DND-41 (cell line): Measurements from ENCODE around the gene SHROOM3.

Source experiments
- ATAC-seq: fragments of 200-7000 bp; cut with Tn5 transposase; 3 replicates; pipeline ENCODE4 v1.9.1; 2021; ENCODE audit warnings: low read depth; ENCODE audit not compliant: insufficient read depth
- DNase-seq: peaks from one replicate; pipeline ENCODE4 v3.0.0-alpha.2; 2020
- H2AFZ ChIP-seq: 2 replicates; pipeline ENCODE4 v1.6.0; 2012; ENCODE audit warnings: low read depth, low read length
- H3K27ac ChIP-seq: 2 replicates; pipeline ENCODE4 v1.5.1; 2012; ENCODE audit warnings: low read length, inconsistent platforms
- H3K27me3 ChIP-seq: fragments of 200-600 bp; sonication (generic); 2 replicates; pipeline ENCODE4 v1.6.0; 2012; ENCODE audit warnings: low read length, mild to moderate bottlenecking, inconsistent platforms; ENCODE audit not compliant: insufficient read depth, poor library complexity
- H3K36me3 ChIP-seq: 2 replicates; pipeline ENCODE4 v1.5.1; 2012; ENCODE audit warnings: low read length, inconsistent platforms; ENCODE audit not compliant: insufficient read depth
- H3K4me1 ChIP-seq: 2 replicates; pipeline ENCODE4 v1.5.1; 2012; ENCODE audit warnings: mild to moderate bottlenecking, low read length; ENCODE audit not compliant: insufficient read depth
- H3K4me2 ChIP-seq: 2 replicates; pipeline ENCODE4 v1.6.0; 2012; ENCODE audit warnings: mild to moderate bottlenecking, moderate library complexity, low read length, inconsistent platforms; ENCODE audit not compliant: insufficient read depth
- H3K4me3 ChIP-seq, 2 experiments: fragments of 200-600 bp in 1 of 2; shearing (Covaris generic) in 1 of 2; 2 replicates each; pipeline ENCODE4 v1.5.1; 2012 to 2016; ENCODE audit warnings: inconsistent platforms in 2 of 2, low read length in 2 of 2, mild to moderate bottlenecking in 2 of 2, low read depth in 1 of 2, moderate library complexity in 1 of 2
- H3K79me2 ChIP-seq: 2 replicates; pipeline ENCODE4 v1.6.0; 2012; ENCODE audit warnings: low read length, inconsistent platforms; ENCODE audit not compliant: insufficient read depth
- H3K9ac ChIP-seq: 2 replicates; pipeline ENCODE4 v1.6.0; 2012; ENCODE audit warnings: low read depth, mild to moderate bottlenecking, inconsistent platforms, low read length, moderate library complexity
- H3K9me3 ChIP-seq: 2 replicates; pipeline ENCODE4 v1.5.1; 2012; ENCODE audit warnings: low read length, moderate library complexity, mild to moderate bottlenecking, inconsistent platforms; ENCODE audit not compliant: insufficient read depth, severe bottlenecking
- H4K20me1 ChIP-seq: 2 replicates; pipeline ENCODE4 v1.6.0; 2012; ENCODE audit warnings: low read length; ENCODE audit not compliant: insufficient read depth
- CTCF ChIP-seq: IDR thresholded peaks from 2 replicates; pipeline ENCODE4 v1.5.1; 2012; ENCODE audit warnings: borderline replicate concordance, low read length, moderate library complexity, mild to moderate bottlenecking; ENCODE audit not compliant: poor library complexity, severe bottlenecking; ENCODE audit errors: extremely low read depth
- EZH2 ChIP-seq: IDR thresholded peaks from 3 replicates; pipeline ENCODE4 v1.6.1; 2012; ENCODE audit warnings: borderline replicate concordance, low read depth, mild to moderate bottlenecking, moderate library complexity, low read length, inconsistent platforms; ENCODE audit not compliant: severe bottlenecking

Gene SHROOM3

DNA sequence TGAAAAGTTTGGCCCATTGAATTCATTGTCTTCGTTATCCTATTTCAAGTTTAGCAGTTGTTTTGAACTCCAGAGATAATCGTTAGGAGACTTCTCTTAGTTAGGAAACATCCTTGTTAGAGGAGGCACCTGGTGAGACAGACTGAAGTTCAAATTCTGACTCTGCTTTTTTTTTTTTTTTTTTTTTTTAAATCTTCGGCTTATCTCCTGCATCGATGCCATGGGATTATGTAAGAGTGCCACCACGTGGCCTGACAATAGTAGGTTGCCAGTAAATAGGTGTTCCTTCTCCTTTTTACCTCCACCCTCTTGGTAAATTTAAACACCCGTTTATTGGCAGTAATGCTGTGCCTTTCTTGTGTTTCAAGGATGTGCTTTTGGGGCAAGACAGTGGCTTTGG lies 313.6 kb downstream of the SHROOM3 start:
- no peak for ATAC-seq
- Histone ChIP-seq H3K4me2 (no peak overlapping the region), H3K27ac (no peak overlapping the region), H2AFZ (no peak overlapping the region), H3K4me1 (no peaks in the 10 kb centered on the region), H3K27me3 (no peaks in the 10 kb centered on the region), H3K9ac (no peak overlapping the region), H3K79me2 (no peaks in the 10 kb centered on the region), H3K36me3 (no peaks in the 10 kb centered on the region), H3K9me3 (peaks cover 2% of the 10 kb centered on the region), H3K4me3 (no peak overlapping the region), H4K20me1 (no peaks in the 10 kb centered on the region)
- TF ChIP-seq EZH2 (no peak), CTCF (peak; percentile 47)
- DNase-seq: peak; percentile 30

GRCh38 chr4:76749355-76749754 lies 314.3 kb downstream of the SHROOM3 start:
- H3K27ac ChIP-seq: no peak overlapping the region

GRCh38 chr4:76750716-76751115 lies 315.7 kb downstream of the SHROOM3 start:
- no peak overlapping the region for H3K4me3 ChIP-seq
- TF ChIP-seq EZH2 (no peak), CTCF (no peak)
- no peaks in the 10 kb centered on the region for H3K36me3 ChIP-seq
- peaks cover 2% of the 10 kb centered on the region for H3K9me3 ChIP-seq
- H3K27me3 ChIP-seq: no peaks in the 10 kb centered on the region
- no peaks in the 10 kb centered on the region for H4K20me1 ChIP-seq
- no peak for ATAC-seq
- no peak overlapping the region for H3K9ac ChIP-seq
- no peak overlapping the region for H2AFZ ChIP-seq
- H3K27ac ChIP-seq: no peak overlapping the region
- H3K4me2 ChIP-seq: no peak overlapping the region
- H3K4me1 ChIP-seq: no peaks in the 10 kb centered on the region
- no peaks in the 10 kb centered on the region for H3K79me2 ChIP-seq
- DNase-seq: no peak

More at GRCh38 chr4:76749355-76749754, 314.3 kb downstream of the SHROOM3 start:
- Histone ChIP-seq H3K4me2 (no peak overlapping the region), H2AFZ (no peak overlapping the region), H4K20me1 (no peaks in the 10 kb centered on the region), H3K27me3 (no peaks in the 10 kb centered on the region), H3K9me3 (peaks cover 2% of the 10 kb centered on the region), H3K4me1 (no peaks in the 10 kb centered on the region), H3K36me3 (no peaks in the 10 kb centered on the region), H3K9ac (no peak overlapping the region), H3K4me3 (no peak overlapping the region), H3K79me2 (no peaks in the 10 kb centered on the region)
- ATAC-seq: no peak
- DNase-seq: no peak
- no peak for TF ChIP-seq CTCF
- no peak for TF ChIP-seq EZH2
